NCI-H187 treated with DMSO at 0.1 percent for 48 hours (cell line): Measurements from ENCODE around the gene PEAK1.

Experiments used
- DNase-seq: peaks from one replicate; lab custom pipeline; 2025; lab: John Stamatoyannopoulos, UW

Gene PEAK1

DNA sequence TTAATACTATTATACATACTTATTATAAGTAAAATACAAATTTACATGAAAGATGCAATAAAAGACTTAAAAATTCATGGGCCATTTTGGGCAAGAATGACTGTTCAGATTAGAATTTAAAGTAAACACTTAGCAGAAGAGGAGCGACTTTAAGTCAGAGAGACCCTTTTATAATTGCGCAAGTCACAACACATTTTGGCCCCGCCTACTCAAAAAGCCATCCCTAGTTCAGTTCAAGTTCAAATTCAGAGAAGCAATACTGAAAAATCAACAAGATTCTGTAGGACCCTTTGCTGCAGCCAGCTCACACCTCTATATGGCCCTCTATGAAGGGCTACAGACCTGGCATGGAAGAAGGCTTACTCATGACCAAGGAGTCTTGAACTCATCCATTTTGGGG is 64.6 kb downstream of the PEAK1 start:
- DNase-seq, result no peak

DNA sequence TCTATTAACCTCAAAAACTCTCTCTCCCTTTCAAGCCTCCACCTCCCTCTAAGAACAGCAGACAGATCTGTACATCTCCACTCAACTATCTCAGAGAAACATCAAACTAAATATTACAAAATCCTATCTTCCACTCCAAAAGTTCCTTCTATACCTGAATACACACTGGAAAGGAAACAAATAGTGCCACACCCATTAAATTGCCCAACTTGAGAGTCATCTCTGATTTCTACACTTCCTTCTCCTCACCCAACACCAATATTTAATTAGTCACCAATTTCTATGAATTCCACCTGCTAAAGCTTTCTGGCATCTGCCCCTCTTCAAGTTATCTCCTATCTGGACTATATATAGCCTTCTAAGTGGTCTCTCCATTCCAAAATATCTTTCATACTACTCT is 65.8 kb downstream of the PEAK1 start:
- no peak for DNase-seq

DNA sequence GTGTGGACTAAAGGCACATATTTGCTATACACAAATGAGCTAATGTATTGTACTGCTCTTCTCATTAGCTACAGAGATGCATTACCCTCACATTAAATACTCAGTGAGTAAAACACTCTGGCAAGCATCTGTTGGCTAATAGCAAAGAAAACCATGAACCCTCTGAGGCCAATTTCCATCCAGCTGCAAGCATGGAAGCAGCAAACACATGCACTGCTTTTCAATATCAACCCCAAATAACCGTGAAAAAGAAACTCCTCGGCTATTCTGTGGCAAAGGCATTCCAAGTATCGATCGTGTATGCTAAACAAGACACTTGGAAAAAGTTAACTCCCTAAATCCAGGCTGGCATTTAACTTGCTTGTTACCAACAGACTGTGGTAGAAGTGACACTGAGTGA is 67.0 kb downstream of the PEAK1 start:
- no peak for DNase-seq

DNA sequence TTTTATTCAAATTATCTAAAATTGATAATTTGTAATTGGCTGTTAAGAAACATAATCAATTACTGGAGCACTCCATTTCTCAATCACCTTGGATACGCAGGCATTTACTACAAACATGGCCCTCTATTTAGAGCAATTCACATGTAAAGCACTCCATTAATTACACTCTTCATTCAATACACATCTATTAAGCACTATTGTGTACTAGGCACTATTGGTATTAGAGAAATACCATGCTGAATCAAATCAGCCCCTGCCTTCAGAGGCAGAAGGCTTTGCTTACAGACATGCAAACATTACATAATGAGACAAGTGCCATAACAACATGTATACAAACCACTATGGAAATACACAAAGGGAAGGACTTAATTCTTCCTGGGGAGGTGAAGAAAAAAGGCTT is 69.1 kb downstream of the PEAK1 start:
- no peak for DNase-seq

DNA sequence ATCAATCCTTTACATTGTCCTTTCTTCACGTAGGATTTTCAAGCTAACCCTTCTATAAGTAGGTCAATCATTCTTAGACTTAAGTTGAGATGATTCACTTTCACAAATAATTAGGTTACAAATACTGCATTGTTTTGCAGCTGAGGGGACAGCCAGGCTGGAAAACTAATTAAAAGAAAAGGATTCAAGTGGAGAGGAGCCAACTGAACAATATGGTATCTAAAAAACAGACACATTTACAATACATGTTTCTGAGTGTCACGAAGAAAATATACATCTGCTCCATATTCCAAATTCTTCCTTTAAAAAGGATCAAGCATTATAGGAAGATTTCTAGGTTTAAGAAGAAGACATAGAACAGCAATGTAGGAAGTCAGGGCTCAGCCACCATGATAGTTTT is 70.2 kb downstream of the PEAK1 start:
- no peak for DNase-seq

DNA sequence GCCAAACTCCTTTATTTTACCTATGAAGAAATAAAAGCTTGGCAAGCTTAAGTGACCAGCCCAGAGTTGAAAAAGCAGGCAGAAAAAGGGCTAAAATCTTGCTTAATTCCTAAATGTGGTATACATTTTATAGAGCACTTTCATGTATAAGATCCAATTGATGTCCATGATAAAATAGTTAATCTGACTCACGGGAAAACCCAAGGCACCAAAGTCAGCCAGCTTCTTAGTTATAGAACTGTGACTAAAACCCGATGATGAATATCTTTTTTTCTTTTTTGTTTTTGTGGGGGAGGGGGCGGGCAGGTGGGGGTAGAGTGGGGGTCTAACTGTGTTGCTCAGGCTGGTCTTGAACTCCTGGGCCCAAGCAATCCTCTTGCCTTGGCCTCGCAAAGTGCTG is 71.4 kb downstream of the PEAK1 start:
- DNase-seq, result no peak

DNA sequence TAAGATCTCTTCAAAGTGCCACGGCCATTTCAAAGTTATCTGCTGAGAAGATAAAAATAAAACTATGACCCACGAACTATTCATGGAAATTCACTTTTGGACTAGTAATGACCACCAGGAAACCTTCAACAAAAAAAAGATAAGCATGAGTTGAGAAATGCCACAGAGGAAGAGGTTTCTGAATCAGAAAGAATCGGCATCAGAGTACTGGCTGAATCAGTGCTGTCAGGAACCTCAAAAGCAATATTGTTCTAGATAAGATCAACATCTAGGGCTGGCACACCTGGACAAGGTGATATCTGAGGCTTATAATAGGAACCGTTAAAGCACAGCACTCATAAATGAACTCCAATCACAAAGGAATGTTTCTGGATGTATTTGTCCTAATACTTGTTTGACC is 72.7 kb downstream of the PEAK1 start:
- no peak for DNase-seq

DNA sequence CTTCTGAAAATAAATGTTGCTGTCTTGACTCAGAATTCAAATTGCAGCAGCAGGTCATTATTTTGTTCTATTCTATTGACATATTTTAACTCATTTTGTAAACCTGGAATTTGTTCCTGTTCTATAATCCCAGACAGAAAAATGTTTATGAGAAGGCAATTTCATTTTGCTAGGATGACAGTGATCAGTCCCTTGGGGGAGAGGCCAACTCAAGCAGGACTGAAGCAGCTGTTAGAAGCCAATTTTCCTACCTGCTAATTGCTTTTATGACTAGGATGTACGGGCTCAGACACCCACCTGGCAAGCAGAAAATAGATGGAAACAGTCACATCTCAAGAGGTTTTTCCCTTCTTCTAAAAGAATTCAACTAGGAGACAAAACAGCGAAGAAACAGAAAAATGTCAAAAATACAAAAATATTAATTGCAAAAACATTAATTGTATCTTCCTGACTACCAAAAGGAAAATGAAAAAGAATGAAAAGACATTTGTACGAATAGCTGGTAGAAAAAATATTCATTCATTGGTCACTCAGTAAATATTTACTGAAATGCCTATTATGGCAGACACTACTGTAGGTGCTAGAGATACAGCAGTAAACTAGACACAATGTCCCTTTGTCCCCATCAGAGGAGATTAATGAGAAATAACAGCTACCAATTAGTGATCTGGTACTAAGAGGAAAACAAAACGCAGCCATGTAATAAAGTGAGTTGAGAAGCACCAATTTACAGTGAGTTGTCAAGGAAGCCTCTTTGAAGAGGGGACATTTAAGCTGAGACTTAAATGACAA is 73.5 kb downstream of the PEAK1 start:
- DNase-seq, result no peak

DNA sequence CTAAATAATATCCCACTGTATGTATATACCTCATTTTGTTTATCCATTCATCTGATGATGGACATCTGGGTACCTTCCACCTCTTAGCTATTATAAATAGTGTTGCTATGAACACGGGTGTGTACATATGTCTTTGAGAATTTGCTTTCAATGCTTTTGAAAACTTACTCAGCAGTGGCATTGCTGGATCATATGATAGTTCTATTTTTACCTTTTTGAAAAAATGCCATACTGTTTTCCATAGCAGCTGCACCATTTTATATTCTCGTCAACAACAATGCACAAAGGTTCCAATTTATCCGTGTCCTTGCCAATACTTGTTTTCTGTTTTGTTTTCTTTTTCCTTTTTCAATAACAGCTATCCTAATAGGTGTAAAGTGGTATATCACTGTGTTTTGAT is 77.1 kb downstream of the PEAK1 start:
- DNase-seq, result no peak

DNA sequence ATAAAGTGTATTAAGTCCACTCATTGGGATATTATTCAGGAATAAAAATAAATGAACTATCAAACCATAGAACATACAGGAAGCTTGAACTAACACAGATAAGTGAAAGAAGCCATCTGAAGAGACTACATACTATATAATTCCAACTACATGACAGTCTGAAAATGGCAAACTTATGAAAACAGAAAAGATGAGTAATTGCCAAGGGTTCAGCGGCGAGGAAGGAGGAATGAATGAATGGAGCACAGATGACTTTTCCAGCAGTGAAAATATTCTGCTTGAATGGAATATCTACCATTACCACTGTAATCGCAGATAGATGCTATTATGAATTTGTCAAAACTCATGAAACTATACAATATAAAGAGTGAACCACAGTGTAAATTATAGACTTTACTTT is 79.7 kb downstream of the PEAK1 start:
- DNase-seq, result no peak

DNA sequence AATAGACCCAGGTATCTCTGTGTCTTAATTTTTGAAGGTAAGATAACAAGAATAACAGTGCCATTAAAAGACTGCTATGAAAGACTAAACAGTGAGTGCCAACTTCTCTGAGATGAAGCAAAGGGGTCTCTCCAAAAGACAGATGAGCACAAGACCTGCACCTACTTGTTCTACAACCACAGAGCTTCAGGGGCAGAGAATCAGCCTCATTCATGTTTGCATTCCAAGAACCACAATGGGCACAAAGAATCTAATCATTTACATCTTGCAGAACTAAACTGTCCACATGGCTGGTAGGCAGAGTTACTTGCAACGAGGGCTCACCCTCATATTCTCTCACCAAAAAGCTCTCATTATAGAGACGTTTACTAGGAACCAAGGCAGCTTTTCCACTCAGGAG is 83.9 kb downstream of the PEAK1 start:
- DNase-seq, result no peak

DNA sequence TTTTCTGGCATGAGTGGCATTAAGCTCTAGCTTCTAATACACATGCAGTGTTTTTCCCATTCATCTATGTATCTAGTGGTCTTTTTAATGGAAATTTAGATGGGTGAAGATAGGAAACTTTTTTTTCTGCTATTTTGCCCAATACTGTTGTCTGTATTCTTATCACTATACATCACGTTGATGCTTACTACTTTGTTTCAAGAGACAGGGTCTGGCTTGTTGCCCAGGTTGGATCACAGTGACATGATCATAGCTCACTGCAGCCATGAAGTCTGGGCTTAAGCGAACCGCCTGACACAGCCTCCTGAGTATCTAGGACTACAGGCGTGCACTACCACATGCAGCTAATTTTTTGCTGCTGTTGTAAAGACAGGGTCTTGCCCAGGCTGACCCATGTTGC is 84.6 kb downstream of the PEAK1 start:
- no peak for DNase-seq

DNA sequence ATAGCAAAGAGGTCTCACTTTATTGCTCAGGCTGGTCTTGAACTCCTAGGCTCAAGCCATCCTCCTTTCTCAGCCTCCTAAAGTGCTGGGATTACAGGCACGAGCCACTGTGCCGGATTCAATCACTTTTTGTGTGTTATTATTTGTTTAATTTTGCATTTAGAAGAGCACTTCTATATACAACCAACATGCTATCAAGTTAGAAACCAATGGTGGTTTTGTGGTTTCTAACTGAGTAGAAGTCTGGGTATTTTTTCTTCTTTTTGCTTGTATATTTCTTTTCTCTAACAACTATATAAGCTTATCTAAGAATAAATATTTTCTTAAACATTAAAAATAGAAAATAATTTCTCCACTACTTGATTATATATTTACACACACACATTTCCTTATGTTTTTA is 86.7 kb downstream of the PEAK1 start:
- no peak for DNase-seq

DNA sequence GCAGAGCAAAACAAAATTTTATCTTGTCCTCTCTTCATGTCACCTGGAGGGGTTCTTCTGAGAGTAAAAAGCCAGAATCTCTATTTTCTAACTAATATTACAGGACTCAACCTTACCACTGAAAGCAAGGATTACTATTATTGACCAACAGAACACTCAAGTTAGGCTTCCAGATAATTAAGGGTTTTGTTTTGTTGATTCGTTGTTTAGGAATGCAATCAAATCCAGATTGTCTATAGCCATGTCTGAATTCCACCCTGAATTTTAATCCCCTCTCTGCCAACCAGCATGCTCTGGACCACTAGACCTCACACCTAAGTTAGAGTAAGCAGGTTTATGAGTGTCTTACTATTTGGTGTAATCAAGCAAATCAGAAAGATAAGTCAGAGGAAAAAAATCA is 90.7 kb downstream of the PEAK1 start:
- DNase-seq, result no peak

DNA sequence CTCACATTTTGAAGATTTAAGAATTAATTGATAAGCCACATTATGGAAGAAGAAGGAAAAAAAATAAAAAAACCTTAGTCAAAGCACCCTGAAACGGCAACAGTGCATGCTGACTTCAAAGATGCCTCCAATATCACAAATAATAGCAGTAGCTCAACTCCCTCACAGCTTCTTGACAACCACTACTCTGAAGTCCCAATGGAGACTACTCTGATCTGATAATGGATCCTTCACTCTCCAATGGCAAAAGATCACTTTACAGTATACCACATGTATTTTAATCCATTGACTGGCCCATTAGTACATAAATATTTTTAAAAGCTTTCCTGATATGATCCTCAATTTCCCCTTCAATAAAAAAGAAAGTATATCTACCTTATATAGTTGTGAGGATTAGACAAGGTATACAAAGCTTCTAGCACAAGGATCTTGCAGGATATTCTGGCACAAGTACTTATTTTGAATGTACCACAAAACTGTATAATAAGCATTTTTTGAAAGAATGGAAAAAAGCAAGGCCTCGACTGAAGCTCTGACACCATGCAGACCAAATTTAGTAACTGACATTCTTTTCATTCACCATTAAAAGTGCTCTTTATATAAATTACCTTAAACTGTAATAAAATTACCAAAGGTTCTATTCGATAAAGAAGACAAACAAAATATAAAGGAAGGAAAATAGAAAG is 91.9 kb downstream of the PEAK1 start:
- no peak for DNase-seq

DNA sequence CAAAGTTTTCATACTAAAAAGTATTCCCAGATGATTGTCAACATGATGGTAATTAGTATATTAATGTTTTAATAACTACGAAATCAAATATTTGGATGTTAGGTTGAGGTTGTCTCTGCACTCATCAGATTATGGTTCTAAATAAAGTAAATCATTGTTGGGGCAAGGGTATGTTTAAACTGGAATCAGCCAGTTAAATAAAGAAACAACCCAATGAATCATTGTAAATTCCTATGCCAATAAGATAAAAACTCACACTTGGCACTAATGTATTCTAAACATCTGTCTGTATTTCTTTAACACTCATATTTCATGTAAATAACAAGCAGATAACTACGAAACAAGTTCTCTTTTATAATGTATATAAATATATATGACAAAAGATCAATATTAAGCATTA is 92.7 kb downstream of the PEAK1 start:
- DNase-seq, result no peak

DNA sequence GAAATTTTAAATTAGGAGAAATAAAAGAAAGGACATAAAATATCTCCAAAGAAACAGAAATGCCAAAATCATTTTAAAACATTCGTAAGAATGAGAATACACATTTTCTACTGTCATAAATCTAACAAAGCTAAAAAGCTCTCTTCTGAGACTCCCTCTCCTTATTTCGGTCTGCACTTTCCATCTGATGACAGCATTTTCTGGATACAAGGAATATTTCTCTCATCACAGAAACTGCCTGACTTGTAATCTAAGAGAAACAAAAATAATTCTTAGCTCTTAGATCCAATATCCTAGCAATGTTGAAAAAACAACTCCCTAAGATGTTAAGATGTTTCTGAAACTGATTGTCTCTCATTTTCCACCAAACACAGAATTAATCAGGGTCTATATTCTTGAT is 93.5 kb downstream of the PEAK1 start:
- no peak for DNase-seq

DNA sequence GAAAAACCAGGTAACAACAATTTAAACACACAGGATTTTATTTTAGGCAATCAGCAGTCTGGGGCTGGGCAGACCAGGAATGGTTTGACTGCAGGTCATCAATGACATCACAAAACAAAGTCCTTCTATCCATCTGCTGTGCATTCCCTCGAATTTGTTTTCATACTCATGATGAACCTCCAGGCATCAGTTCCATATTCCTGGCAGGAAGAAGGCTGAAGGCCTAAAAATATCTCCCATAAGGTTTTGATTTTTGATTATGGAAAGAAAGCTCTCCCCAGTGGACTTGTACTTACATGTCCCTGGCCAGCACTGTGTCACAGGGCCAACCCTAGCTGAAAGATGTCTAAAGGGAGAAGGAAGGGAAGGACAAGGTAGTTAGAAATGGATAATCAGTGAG is 107.4 kb downstream of the PEAK1 start:
- DNase-seq, result no peak

DNA sequence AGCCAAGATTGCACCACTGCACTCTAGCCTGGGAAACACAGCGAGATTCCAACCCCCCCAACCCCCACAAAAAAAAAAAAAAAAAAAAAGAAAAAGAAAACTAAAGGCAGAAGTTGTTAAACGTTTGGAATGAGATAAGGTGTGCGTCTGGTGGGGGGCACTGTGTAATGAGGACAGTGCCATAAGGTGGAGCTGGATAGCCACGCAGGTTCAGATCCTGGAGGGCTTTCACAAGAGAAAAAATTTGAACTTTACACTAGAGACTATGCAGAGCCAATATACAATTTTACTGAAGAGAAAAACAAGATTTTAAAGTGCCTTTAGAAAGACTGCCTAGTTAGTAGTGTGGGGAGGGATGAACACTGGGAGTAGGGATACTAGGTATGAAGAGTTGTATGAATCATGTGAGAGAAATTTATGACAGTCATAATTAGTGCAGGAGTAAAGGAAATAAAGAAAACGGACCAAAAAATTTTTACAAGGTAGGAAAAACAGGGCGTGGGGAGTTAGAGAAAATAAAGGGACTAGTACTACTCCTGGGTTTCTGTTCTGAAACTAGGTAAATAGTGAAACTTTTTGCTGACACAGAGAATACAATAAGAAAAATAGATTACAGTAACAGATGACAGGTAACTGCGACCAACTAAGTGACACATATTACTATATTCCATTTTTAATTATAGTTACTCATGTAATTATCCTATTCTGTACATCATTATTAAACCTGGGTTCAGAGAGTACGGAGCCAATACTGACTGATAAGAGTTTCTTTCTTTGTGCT is 108.1 kb downstream of the PEAK1 start:
- DNase-seq, result no peak

DNA sequence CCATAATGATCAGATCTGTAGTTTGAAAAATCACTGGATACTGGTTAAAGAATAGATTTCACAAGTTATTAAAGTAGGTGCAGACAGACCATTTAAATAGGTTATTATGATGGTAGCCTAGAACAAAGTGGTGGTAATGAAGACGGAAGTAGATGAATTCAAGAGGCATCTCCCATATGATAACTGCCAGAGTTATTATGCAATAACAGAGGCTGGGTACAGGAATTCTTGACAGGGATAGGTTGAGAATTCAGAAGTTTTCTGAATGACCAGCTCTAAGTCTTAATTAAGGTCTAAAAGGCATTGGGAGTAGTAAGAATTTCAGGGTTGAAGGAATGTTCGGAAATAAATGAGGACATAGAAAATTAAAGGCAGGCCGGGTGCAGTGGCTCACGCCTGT is 108.9 kb downstream of the PEAK1 start:
- no peak for DNase-seq

DNA sequence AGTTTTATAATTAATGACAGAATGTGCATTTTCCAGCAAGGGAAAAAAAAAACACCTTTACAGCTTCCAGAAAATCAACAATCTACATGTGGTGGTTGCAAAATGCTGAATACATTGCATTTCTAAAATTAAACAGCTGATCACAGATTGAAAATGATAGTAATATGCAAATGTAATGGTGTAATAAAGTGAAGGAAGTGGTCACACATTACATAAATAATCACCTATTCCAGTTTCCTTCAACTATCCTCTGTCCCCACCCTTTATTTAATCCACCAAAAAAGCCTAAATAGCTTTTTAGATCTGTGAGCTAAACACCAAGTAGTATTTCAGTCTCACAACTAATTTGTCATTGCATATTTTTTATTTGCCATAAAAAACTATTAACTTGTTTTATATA is 110.5 kb downstream of the PEAK1 start:
- no peak for DNase-seq

DNA sequence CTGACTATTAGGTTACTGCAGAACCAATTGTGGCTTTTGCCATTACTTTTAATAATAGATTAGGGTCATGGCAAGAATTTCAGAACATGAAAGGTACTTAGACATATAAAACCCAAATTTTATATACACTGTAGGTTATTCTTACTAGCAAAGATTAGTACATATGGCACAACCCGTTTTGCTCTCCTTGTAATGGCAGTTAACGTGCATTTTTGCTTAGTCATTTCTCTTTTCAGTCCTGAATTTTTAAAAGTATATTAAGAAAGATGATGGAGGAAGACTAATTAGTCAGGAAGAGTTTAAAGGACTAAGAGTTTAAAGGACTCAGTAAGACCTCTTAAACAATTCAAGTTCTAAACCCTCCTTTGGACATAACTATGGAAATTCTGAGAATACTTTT is 114.0 kb downstream of the PEAK1 start:
- no peak for DNase-seq

DNA sequence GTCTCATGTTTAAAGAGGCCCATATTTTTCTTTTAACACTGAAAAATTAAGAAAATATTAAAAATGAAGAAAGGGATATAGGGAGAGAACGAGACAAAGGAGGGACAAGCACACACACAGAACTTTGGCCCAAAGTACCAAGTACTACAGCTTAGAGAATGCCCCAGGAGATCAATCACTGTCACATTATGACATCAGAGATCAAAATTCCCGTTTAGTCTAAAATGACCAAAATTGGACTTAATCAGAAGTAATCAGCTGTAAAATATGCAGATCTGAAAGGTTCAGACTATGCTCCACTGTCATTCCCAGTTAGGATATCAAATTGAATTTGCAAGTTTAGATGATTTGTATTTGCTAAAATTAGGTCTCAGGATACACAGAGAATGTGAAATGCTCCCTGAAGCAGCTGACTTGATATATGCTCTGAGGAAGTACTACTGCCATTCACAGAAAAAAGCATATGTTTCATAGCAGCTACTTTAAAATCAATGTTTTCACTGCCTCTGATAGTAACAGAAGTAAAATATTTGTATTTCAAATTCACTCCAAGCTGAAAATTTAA is 123.0 kb downstream of the PEAK1 start:
- no peak for DNase-seq
